ENCODE results near the gene CDCA7L.
"Not testable (repeated sequence)": the region's sequence is repeated elsewhere in the genome, so short reads cannot be mapped to it uniquely, and the experiment has no call there.

The CDCA7L gene

GRCh38 chr7:21866731-21867130 is 79.0 kb downstream of the CDCA7L start:
- TF ChIP-seq, protein P1, sequence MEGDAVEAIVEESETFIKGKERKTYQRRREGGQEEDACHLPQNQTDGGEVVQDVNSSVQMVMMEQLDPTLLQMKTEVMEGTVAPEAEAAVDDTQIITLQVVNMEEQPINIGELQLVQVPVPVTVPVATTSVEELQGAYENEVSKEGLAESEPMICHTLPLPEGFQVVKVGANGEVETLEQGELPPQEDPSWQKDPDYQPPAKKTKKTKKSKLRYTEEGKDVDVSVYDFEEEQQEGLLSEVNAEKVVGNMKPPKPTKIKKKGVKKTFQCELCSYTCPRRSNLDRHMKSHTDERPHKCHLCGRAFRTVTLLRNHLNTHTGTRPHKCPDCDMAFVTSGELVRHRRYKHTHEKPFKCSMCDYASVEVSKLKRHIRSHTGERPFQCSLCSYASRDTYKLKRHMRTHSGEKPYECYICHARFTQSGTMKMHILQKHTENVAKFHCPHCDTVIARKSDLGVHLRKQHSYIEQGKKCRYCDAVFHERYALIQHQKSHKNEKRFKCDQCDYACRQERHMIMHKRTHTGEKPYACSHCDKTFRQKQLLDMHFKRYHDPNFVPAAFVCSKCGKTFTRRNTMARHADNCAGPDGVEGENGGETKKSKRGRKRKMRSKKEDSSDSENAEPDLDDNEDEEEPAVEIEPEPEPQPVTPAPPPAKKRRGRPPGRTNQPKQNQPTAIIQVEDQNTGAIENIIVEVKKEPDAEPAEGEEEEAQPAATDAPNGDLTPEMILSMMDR (IDR thresholded peaks at IDR 0.05), result no peak
- DNase-seq, result no peak
- peaks cover 19% of the 10 kb centered on the region for H3K4me1 Mint-ChIP-seq
- H3K36me3 Mint-ChIP-seq (ENCODE audit: low read depth), result no peaks in the 10 kb centered on the region
- H3K27ac Mint-ChIP-seq, result no peak overlapping the region
- no peak overlapping the region for H3K4me3 Mint-ChIP-seq
- H3K9me3 Mint-ChIP-seq, result no peaks in the 10 kb centered on the region
- peaks cover 6% of the 10 kb centered on the region for H3K27me3 Mint-ChIP-seq (ENCODE audit: low read depth, poor library complexity)

DNA sequence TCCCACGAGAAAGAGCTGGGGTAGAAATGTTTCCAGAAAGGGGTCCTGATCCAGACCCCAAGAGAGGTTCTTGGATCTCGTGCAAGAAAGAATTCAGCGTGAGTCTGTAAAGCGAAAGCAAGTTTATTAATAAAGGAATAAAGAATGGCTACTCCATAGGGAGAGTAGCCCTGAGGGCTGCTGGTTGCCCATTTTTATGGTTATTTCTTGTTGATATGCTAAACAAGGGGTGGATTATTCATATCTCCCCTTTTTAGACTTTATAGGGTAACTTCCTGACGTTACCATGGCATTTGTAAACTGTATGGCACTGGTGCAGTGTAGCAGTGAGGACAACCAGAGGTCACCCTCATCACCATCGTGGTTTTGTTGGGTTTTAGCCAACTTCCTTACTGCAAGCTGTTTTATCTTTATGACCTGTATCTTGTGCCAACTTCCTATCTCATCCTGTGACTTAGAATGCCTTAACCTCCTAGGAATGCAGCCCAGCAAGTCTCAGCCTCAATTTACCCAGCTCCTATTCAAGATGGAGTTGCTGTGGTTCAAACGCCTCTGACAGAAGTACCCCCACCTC is 80.0 kb downstream of the CDCA7L start:
- H3K9me3 Mint-ChIP-seq; H3K36me3 Mint-ChIP-seq (ENCODE audit: low read depth); H3K27ac Mint-ChIP-seq; H3K27me3 Mint-ChIP-seq (ENCODE audit: low read depth, poor library complexity); DNase-seq; H3K4me3 Mint-ChIP-seq: not testable (repeated sequence)
- peaks cover 19% of the 10 kb centered on the region for H3K4me1 Mint-ChIP-seq

DNA sequence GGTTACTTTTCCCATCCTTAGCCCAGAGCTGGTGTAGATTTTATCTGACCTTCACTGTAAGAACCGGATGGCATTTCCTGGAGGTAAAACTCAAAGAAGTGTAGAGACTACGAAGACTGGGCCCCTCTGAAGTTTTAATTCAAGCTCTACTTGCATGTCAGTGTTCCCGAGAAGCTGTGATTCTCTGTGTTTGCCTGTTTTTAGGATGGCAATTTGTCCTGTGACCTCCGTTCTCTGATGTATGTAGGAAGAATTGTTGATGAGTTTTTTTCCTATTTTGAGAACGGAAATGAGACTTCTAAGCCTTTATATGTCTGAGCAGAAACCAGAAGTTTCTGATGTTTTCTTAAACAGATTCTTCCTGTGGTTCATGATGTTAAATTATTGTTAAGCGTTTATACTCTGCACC is 94.1 kb downstream of the CDCA7L start:
- no peaks in the 10 kb centered on the region for H3K27me3 Mint-ChIP-seq (ENCODE audit: low read depth, poor library complexity)
- H3K36me3 Mint-ChIP-seq (ENCODE audit: low read depth), result peaks cover 4% of the 10 kb centered on the region
- H3K4me3 Mint-ChIP-seq, result no peak overlapping the region
- H3K27ac Mint-ChIP-seq, result peak overlapping the region; percentile 88
- peaks cover 13% of the 10 kb centered on the region for H3K9me3 Mint-ChIP-seq
- H3K4me1 Mint-ChIP-seq, result peaks cover 16% of the 10 kb centered on the region
- TF ChIP-seq, protein P1 (IDR thresholded peaks at IDR 0.05), result no peak
- no peak for DNase-seq
